Kasumi-1 (cell line): ENCODE measurements around the gene PER3.

Experiments
- DNase-seq, 2 experiments: peaks; one replicate each; lab custom pipeline; 2025; lab: John Stamatoyannopoulos, UW

The PER3 gene

GRCh38 chr1:7783826-7784491 lies at the start of gene PER3:
PER3 (plus strand) TSS chr1:7784291; CDS start chr1:7784878, 587 bp downstream.
- peak; percentile 84 to 89 for DNase-seq

- no peak for DNase-seq
These were observed 46.0 kb upstream of the PER3 start for GRCh38 chr1:7738044-7738443.

- no peak for DNase-seq
These were observed 40.7 kb upstream of the PER3 start for GRCh38 chr1:7743346-7743745.

- no peak for DNase-seq
These were observed 39.2 kb upstream of the PER3 start for GRCh38 chr1:7744882-7745281.

- DNase-seq: no peak
These were observed 38.3 kb upstream of the PER3 start for GRCh38 chr1:7745783-7746182.

GRCh38 chr1:7747605-7748004 lies 36.5 kb upstream of the PER3 start:
- no peak for DNase-seq

GRCh38 chr1:7749126-7749525 lies 35.0 kb upstream of the PER3 start:
- no peak for DNase-seq

GRCh38 chr1:7751174-7751573 lies 32.9 kb upstream of the PER3 start:
- no peak for DNase-seq

- peak; percentile 67 to 71 for DNase-seq
These were observed 31.3 kb upstream of the PER3 start for GRCh38 chr1:7752512-7753417.

- peak in 1 of 2 experiments; percentile 32 for DNase-seq
These were observed 30.4 kb upstream of the PER3 start for GRCh38 chr1:7753641-7754040.

GRCh38 chr1:7754234-7754633 lies 29.9 kb upstream of the PER3 start:
- no peak for DNase-seq

- peak; percentile 64 to 80 for DNase-seq
These were observed 28.6 kb upstream of the PER3 start for GRCh38 chr1:7755448-7755847.

GRCh38 chr1:7760245-7760644 lies 23.8 kb upstream of the PER3 start:
- no peak for DNase-seq

GRCh38 chr1:7761103-7761502 lies 23.0 kb upstream of the PER3 start:
- no peak for DNase-seq

- DNase-seq: no peak
These were observed 16.9 kb upstream of the PER3 start for GRCh38 chr1:7767176-7767575.

GRCh38 chr1:7768583-7768982 lies 15.5 kb upstream of the PER3 start:
- DNase-seq: peak in 1 of 2 experiments; percentile 15

GRCh38 chr1:7769673-7770412 lies 14.2 kb upstream of the PER3 start:
- DNase-seq: no peak

- DNase-seq: peak in 1 of 2 experiments; percentile 48
These were observed 13.5 kb upstream of the PER3 start for GRCh38 chr1:7770669-7770996.

- peak; percentile 70 to 71 for DNase-seq
These were observed 12.9 kb upstream of the PER3 start, which contains the start of gene VAMP3 for GRCh38 chr1:7770997-7771822. VAMP3 (plus strand) TSS chr1:7771296; CDS start chr1:7771384, 88 bp downstream.

- peak; percentile 14 to 24 for DNase-seq
These were observed 12.2 kb upstream of the PER3 start for GRCh38 chr1:7771823-7772299.

GRCh38 chr1:7777591-7777990 lies 6.5 kb upstream of the PER3 start:
- no peak for DNase-seq
